Measurements from ENCODE around the gene TRABD. TPM values are rescaled to one million over a fixed set of nuclear protein-coding genes. Genes with fewer than 3 reads are reported as not detected.

Gene TRABD
- total RNA-seq, 1 donor from 2014 or later = 96.8 TPM

GRCh38 chr22:50180727-50181521, 4.8 kb upstream of the TRABD start:
- Mint-ChIP-seq H3K9me3 (no peaks in the 10 kb centered on the region), H3K36me3 (ENCODE audit: low read depth) (no peaks in the 10 kb centered on the region), H3K27me3 (ENCODE audit: insufficient read depth) (peaks cover 4% of the 10 kb centered on the region), H3K4me1 (ENCODE audit: low read depth) (peaks cover 5% of the 10 kb centered on the region), H3K4me3 (no peak overlapping the region), H3K27ac (no peak overlapping the region)
- no peak for DNase-seq (ENCODE audit: low spot score)
- intact Hi-C loops (cut with micrococcal nuclease) = no loop called here

DNA sequence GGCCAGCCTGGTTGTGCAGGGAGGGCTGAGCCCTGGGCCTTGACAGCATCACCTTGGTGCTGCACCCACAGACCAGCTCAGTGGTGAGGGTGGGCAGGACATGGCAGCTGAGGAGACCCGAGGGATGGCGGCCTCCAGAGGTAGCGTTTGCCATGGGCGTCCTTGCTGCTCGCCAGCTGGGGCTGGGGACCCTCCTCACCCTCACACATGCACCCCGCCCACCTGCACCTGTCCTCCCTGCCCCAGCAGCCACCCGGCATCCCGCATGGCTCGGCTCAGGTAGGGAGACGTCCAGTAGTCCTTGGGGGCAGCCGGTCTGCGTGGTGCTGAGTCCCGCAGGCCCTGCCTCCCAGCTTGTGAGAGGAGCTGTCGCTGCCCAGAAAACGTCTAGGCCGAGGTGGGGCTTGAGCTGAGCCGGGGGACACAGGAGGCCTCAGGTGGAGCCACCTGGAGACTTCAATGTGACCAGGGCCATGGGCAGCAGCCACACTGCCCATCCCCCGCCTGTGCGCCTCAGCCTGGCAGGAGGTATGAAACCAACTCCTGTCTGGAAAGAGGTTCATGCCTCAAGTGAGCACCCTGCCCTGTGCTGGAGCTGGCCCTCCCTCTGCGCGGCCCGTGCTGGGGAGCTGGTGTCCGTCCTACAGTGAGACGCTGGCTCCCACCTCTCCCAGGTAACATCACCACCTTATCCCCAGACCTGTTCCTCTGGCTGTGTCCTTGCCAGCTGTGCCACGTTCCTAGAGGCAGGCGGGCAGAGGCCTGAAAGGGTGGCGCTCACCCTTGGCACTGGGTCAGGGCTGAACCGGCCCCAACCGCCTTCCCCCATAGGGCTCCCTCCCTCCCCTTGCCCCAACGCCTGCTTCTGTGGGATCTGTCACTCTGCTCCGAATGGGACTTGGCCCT, 3.3 kb upstream of the TRABD start:
- no peaks in the 10 kb centered on the region for H3K9me3 Mint-ChIP-seq
- no peaks in the 10 kb centered on the region for H3K36me3 Mint-ChIP-seq (ENCODE audit: low read depth)
- H3K4me1 Mint-ChIP-seq (ENCODE audit: low read depth) = peaks cover 5% of the 10 kb centered on the region
- peaks cover 4% of the 10 kb centered on the region for H3K27me3 Mint-ChIP-seq (ENCODE audit: insufficient read depth)
- H3K4me3 Mint-ChIP-seq = no peak overlapping the region
- H3K27ac Mint-ChIP-seq = no peak overlapping the region
- no peak for DNase-seq (ENCODE audit: low spot score)
- intact Hi-C loops (cut with micrococcal nuclease) = no loop called here

GRCh38 chr22:50183141-50183971, 2.4 kb upstream of the TRABD start:
- H3K27ac Mint-ChIP-seq = no peak overlapping the region
- peak overlapping the region; percentile 48 for H3K4me3 Mint-ChIP-seq
- peaks cover 5% of the 10 kb centered on the region for H3K4me1 Mint-ChIP-seq (ENCODE audit: low read depth)
- H3K36me3 Mint-ChIP-seq (ENCODE audit: low read depth) = no peaks in the 10 kb centered on the region
- DNase-seq (ENCODE audit: low spot score) = no peak
- intact Hi-C loops (cut with micrococcal nuclease) = no loop called here
- no peaks in the 10 kb centered on the region for H3K9me3 Mint-ChIP-seq
- peaks cover 4% of the 10 kb centered on the region for H3K27me3 Mint-ChIP-seq (ENCODE audit: insufficient read depth)

DNA sequence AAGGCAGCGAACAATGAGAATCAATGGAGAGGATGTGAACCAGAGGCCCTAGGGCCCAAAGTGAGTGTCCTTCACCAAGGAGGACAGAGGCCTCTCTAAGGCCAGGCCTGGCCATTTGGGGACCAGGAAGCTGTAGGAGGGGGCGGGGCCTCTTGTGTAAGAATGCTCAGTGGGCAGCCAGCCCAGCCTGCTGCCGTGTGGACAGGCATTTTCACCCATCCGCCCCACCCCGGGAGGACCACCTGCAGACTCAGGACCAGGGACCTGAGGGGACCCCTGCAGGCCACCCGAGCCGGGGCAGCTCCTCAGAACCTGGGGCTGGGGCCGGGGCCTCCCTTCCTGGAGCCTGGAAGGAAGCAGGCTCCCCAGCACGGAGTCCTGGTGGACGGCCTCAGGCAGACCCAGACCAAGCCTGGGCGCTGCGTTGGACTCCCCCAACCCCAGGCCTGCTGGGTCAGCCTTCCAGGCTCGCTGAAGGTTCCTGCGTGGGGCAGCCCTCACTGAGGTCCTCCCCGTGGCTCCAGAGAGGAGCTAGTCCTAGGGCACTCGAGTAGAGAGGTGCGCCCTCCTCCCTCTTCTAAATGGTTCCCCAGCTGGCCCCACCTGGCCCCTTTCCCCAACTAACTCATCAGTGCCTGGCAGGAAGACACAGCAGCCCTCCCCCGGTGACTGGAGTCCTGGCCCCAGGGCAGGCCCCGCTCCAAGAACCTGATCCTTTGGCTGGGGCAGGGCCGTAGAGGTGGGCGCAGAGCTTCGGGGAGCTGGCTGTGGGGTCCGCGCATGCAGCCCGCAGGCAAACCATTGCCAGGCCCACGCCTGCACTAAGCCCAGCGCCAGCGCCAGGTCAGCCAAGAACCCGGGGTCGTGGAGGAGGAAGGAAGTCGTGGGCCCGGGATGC, 1.5 kb upstream of the TRABD start:
- Mint-ChIP-seq H3K36me3 (ENCODE audit: low read depth) (no peaks in the 10 kb centered on the region), H3K4me1 (ENCODE audit: low read depth) (peaks cover 11% of the 10 kb centered on the region), H3K9me3 (no peaks in the 10 kb centered on the region), H3K4me3 (peak overlapping the region; percentile 76), H3K27ac (peak overlapping the region; percentile 29), H3K27me3 (ENCODE audit: insufficient read depth) (peaks cover 4% of the 10 kb centered on the region)
- no peak for DNase-seq (ENCODE audit: low spot score)
- intact Hi-C loops (cut with micrococcal nuclease) = loop anchor here (2.0 kb wide), 1 partner anchor 13 kb away; the partner anchor contains the start of gene PANX2

GRCh38 chr22:50184902-50185374, 775 bp upstream of the TRABD start:
- no peaks in the 10 kb centered on the region for H3K36me3 Mint-ChIP-seq (ENCODE audit: low read depth)
- DNase-seq (ENCODE audit: low spot score) = no peak
- intact Hi-C loops (cut with micrococcal nuclease) = loop anchor here (1.0 to 2.0 kb wide), 2 partner anchors 14 to 15 kb away; partner anchors contain the start of gene PANX2
- peaks cover 14% of the 10 kb centered on the region for H3K4me1 Mint-ChIP-seq (ENCODE audit: low read depth)
- peaks cover 4% of the 10 kb centered on the region for H3K27me3 Mint-ChIP-seq (ENCODE audit: insufficient read depth)
- no peaks in the 10 kb centered on the region for H3K9me3 Mint-ChIP-seq
- peak overlapping the region; percentile 76 for H3K4me3 Mint-ChIP-seq
- no peak overlapping the region for H3K27ac Mint-ChIP-seq

GRCh38 chr22:50186181-50186714, 535 bp downstream of the TRABD start:
- H3K27ac Mint-ChIP-seq = peak overlapping the region; percentile 94
- DNase-seq (ENCODE audit: low spot score) = no peak
- no peaks in the 10 kb centered on the region for H3K9me3 Mint-ChIP-seq
- peaks cover 4% of the 10 kb centered on the region for H3K27me3 Mint-ChIP-seq (ENCODE audit: insufficient read depth)
- H3K4me1 Mint-ChIP-seq (ENCODE audit: low read depth) = peaks cover 17% of the 10 kb centered on the region
- H3K36me3 Mint-ChIP-seq (ENCODE audit: low read depth) = peaks cover 1% of the 10 kb centered on the region
- intact Hi-C loops (cut with micrococcal nuclease) = no loop called here
- H3K4me3 Mint-ChIP-seq = peak overlapping the region; percentile 96

GRCh38 chr22:50186761-50187523, 1.2 kb downstream of the TRABD start:
- intact Hi-C loops (cut with micrococcal nuclease) = no loop called here

DNA sequence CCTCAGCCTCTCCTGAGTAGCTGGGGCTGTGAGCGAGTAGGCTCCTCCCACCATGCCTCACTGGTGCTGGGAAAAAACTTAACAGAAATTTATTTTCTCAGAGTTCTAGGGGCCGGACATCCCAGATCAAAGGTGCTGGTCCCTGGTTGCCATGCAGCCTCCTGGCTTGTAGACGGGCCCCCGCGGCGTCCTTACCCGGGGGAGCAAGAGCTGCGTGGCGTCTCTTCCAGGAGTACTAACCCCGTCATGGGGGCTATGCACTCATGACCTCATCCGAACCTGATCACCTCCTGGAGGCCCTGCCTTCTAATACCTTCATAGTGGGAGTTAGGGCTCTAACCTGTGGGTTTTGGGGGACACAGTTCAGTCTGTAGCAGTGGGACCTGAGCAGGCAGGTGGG, 2.6 kb downstream of the TRABD start:
- H3K4me1 Mint-ChIP-seq (ENCODE audit: low read depth) = peaks cover 32% of the 10 kb centered on the region
- DNase-seq (ENCODE audit: low spot score) = no peak
- H3K27ac Mint-ChIP-seq = no peak overlapping the region
- intact Hi-C loops (cut with micrococcal nuclease) = no loop called here
- peak overlapping the region; percentile 87 for H3K4me3 Mint-ChIP-seq
- peaks cover 8% of the 10 kb centered on the region for H3K36me3 Mint-ChIP-seq (ENCODE audit: low read depth)
- peaks cover 4% of the 10 kb centered on the region for H3K27me3 Mint-ChIP-seq (ENCODE audit: insufficient read depth)
- no peaks in the 10 kb centered on the region for H3K9me3 Mint-ChIP-seq

More at GRCh38 chr22:50186761-50187523, 1.2 kb downstream of the TRABD start:
- H3K27ac Mint-ChIP-seq = peak overlapping the region; percentile 94
- no peaks in the 10 kb centered on the region for H3K9me3 Mint-ChIP-seq
- peaks cover 24% of the 10 kb centered on the region for H3K4me1 Mint-ChIP-seq (ENCODE audit: low read depth)
- no peak for DNase-seq (ENCODE audit: low spot score)
- peaks cover 4% of the 10 kb centered on the region for H3K27me3 Mint-ChIP-seq (ENCODE audit: insufficient read depth)
- H3K36me3 Mint-ChIP-seq (ENCODE audit: low read depth) = peaks cover 4% of the 10 kb centered on the region
- peak overlapping the region; percentile 96 for H3K4me3 Mint-ChIP-seq

- peaks cover 8% of the 10 kb centered on the region for H3K36me3 Mint-ChIP-seq (ENCODE audit: low read depth)
- H3K4me1 Mint-ChIP-seq (ENCODE audit: low read depth) = peaks cover 32% of the 10 kb centered on the region
- peak overlapping the region; percentile 74 for H3K27ac Mint-ChIP-seq
- H3K27me3 Mint-ChIP-seq (ENCODE audit: insufficient read depth) = no peaks in the 10 kb centered on the region
- no peaks in the 10 kb centered on the region for H3K9me3 Mint-ChIP-seq
- no peak for DNase-seq (ENCODE audit: low spot score)
- peak overlapping the region; percentile 87 for H3K4me3 Mint-ChIP-seq
- intact Hi-C loops (cut with micrococcal nuclease) = no loop called here
Observed at GRCh38 chr22:50189184-50189848, 3.6 kb downstream of the TRABD start.

GRCh38 chr22:50189849-50190181, 4.1 kb downstream of the TRABD start:
- DNase-seq (ENCODE audit: low spot score) = no peak
- Mint-ChIP-seq H3K4me3 (peak overlapping the region; percentile 87), H3K9me3 (no peaks in the 10 kb centered on the region), H3K4me1 (ENCODE audit: low read depth) (peaks cover 32% of the 10 kb centered on the region), H3K27me3 (ENCODE audit: insufficient read depth) (no peaks in the 10 kb centered on the region), H3K36me3 (ENCODE audit: low read depth) (peaks cover 8% of the 10 kb centered on the region), H3K27ac (peak overlapping the region; percentile 90)
- intact Hi-C loops (cut with micrococcal nuclease) = loop anchor here (1.0 to 5.0 kb wide), 7 partner anchors 10 to 338 kb away; partner anchors contain the start of genes PPP6R2 and ZBED4
